Measurements from ENCODE around the gene PLK2. TPM values are rescaled to one million over a fixed set of nuclear protein-coding genes. Genes with fewer than 3 reads are reported as not detected.

The PLK2 gene
- total RNA-seq, 1 donor from 2014 or later = 572 TPM

- H3K4me3 Mint-ChIP-seq (ENCODE audit: unreplicated experiment) = peak overlapping the region; percentile 100
- DNase-seq (ENCODE audit: low spot score) = no peak
- peaks cover 40% of the 10 kb centered on the region for H3K4me1 Mint-ChIP-seq (ENCODE audit: unreplicated experiment)
- no peak for TF ChIP-seq CTCF (IDR thresholded peaks at IDR 0.05; ENCODE audit: unreplicated experiment)
- no peaks in the 10 kb centered on the region for H3K27me3 Mint-ChIP-seq (ENCODE audit: unreplicated experiment)
- H3K36me3 Mint-ChIP-seq (ENCODE audit: low read depth, unreplicated experiment) = peaks cover 69% of the 10 kb centered on the region
- H3K27ac Mint-ChIP-seq (ENCODE audit: unreplicated experiment) = peak overlapping the region; percentile 45
- H3K9me3 Mint-ChIP-seq (ENCODE audit: unreplicated experiment) = no peaks in the 10 kb centered on the region
Observed at GRCh38 chr5:58452566-58453258, 7.2 kb downstream of the PLK2 start.

- peaks cover 33% of the 10 kb centered on the region for H3K4me1 Mint-ChIP-seq (ENCODE audit: unreplicated experiment)
- peaks cover 68% of the 10 kb centered on the region for H3K36me3 Mint-ChIP-seq (ENCODE audit: low read depth, unreplicated experiment)
- no peak for DNase-seq (ENCODE audit: low spot score)
- peak overlapping the region; percentile 45 for H3K27ac Mint-ChIP-seq (ENCODE audit: unreplicated experiment)
- TF ChIP-seq CTCF (IDR thresholded peaks at IDR 0.05; ENCODE audit: unreplicated experiment) = no peak
- peaks cover 4% of the 10 kb centered on the region for H3K9me3 Mint-ChIP-seq (ENCODE audit: unreplicated experiment)
- no peaks in the 10 kb centered on the region for H3K27me3 Mint-ChIP-seq (ENCODE audit: unreplicated experiment)
- peak overlapping the region; percentile 100 for H3K4me3 Mint-ChIP-seq (ENCODE audit: unreplicated experiment)
Observed at GRCh38 chr5:58451732-58452565, 7.9 kb downstream of the PLK2 start.

GRCh38 chr5:58450811-58451629 lies 8.9 kb downstream of the PLK2 start:
- H3K27ac Mint-ChIP-seq (ENCODE audit: unreplicated experiment) = no peak overlapping the region
- H3K9me3 Mint-ChIP-seq (ENCODE audit: unreplicated experiment) = peaks cover 10% of the 10 kb centered on the region
- no peak for TF ChIP-seq CTCF (IDR thresholded peaks at IDR 0.05; ENCODE audit: unreplicated experiment)
- H3K27me3 Mint-ChIP-seq (ENCODE audit: unreplicated experiment) = no peaks in the 10 kb centered on the region
- H3K4me3 Mint-ChIP-seq (ENCODE audit: unreplicated experiment) = no peak overlapping the region
- peaks cover 32% of the 10 kb centered on the region for H3K4me1 Mint-ChIP-seq (ENCODE audit: unreplicated experiment)
- no peak for DNase-seq (ENCODE audit: low spot score)
- H3K36me3 Mint-ChIP-seq (ENCODE audit: low read depth, unreplicated experiment) = peaks cover 68% of the 10 kb centered on the region

GRCh38 chr5:58450018-58450417 lies 9.9 kb downstream of the PLK2 start:
- no peak for DNase-seq (ENCODE audit: low spot score)
- Mint-ChIP-seq H3K36me3 (ENCODE audit: low read depth, unreplicated experiment) (peaks cover 61% of the 10 kb centered on the region), H3K27ac (ENCODE audit: unreplicated experiment) (no peak overlapping the region), H3K9me3 (ENCODE audit: unreplicated experiment) (peaks cover 10% of the 10 kb centered on the region), H3K4me1 (ENCODE audit: unreplicated experiment) (peaks cover 28% of the 10 kb centered on the region), H3K27me3 (ENCODE audit: unreplicated experiment) (no peaks in the 10 kb centered on the region), H3K4me3 (ENCODE audit: unreplicated experiment) (no peak overlapping the region)
- no peak for TF ChIP-seq CTCF (IDR thresholded peaks at IDR 0.05; ENCODE audit: unreplicated experiment)
